GM15510 (cell line): Measurements from ENCODE around the gene LLGL2.
A peak's percentile ranks its signal among the peaks of the same experiment; 100 is the strongest.

ENCODE experiments used
- POLR2A ChIP-seq: IDR thresholded peaks from 3 replicates; pipeline ENCODE4 v1.6.1; 2011; ENCODE audit warnings: borderline replicate concordance; ENCODE audit not compliant: insufficient read length; ENCODE audit errors: extremely low read depth

Gene LLGL2

DNA sequence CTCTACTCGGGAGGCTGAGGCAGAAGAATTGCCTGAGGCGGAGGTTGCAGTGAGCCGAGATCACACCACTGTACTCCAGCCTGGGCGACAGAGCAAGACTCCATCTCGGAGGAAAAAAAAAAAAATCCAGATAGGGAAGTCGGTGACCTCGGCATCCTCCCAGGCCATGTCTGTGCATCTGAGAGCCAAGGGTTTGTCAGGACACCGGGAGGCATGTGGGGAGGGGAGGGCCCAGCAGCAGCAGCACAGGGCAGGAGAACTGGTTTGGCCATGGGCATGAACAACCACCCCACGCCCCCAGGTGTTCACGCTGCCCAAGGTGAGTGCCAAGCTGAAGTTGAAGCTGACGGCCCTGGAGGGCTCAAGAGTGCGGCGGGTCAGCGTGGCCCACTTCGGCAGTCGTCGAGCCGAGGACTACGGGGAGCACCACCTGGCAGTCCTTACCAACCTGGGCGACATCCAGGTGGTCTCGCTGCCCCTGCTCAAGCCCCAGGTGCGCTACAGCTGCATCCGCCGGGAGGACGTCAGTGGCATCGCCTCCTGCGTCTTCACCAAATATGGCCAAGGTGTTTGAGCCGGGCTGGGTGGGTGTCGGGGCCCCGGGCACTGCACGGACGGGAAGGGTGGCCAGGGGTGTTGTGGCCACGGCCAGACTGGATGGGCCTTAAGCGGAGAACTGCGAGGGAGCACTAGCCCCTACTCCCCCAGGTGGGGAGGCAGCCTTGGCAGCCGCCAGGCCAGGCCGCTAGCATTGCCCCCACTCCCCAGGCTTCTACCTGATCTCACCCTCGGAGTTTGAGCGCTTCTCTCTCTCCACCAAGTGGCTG, 47.4 kb downstream of the LLGL2 start:
- no peak for TF ChIP-seq POLR2A

DNA sequence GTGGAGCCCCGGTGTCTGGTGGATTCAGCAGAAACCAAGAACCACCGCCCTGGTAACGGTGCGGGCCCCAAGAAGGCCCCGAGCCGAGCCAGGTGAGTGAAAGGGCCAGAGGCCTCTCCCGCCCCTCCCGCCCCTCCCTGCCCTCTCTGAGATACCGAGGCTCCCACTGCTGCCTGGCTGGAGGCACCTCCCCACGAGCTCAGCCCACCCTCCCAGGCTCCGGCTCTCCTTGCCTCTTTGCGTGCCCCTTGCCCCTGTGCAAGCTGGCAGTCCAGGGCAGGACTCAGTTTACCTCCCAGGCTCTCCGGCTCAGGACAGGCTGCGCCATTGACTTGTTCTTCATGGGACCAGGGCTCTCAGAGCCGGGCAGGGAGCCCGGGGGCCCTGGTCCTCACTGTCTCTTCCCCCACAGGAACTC, 48.1 kb downstream of the LLGL2 start:
- no peak for TF ChIP-seq POLR2A

DNA sequence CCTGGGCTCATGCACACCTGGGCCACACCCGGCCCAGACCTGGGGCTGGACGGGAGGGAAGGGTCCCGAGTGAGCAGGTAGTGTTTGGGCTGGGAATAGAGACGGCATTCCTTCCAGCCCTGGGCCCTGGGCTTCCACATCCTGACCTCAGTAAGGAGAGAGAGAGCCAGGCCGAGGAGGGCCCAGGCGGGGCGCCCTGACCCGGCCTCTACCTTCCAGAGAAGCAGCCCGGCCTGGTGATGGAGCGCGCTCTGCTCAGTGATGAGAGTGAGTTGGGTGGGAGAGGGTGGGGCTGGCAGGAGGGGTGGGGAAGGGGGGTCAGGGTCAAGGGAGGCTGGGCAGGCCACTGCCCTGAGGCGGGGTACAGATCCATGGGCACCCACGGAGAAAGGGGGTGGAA, 48.5 kb downstream of the LLGL2 start:
- TF ChIP-seq POLR2A: no peak

DNA sequence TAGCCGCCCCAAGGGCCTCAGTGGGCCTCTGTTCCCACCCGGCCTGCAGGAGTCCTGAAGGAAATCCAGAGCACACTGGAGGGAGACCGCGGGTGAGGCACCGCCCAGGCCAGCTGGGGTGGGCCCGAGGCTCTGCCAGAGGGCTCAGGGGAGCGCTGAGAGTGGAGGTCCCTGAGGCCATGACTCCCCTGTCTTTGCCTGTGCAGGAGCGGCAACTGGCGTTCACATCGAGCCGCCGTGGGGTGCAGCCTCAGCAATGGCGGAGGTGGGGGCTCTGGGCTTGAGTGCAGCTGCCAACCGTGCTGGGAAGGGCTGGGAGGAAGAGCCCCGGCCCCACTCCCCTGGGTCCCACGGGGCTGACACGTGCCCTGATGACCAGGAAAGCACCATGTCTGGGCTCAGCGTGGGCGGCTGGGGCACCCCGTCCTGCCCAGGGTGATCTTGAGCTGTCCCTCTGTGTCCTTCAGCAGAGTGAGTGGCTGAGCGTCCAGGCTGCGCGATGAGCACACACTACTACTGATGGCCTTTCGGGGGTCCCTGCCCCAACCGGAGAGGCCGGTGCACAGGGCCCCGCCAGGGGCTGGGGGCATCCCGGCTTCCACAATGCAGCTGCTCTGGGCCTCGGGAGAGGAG, 49.0 kb downstream of the LLGL2 start:
- TF ChIP-seq POLR2A: no peak

DNA sequence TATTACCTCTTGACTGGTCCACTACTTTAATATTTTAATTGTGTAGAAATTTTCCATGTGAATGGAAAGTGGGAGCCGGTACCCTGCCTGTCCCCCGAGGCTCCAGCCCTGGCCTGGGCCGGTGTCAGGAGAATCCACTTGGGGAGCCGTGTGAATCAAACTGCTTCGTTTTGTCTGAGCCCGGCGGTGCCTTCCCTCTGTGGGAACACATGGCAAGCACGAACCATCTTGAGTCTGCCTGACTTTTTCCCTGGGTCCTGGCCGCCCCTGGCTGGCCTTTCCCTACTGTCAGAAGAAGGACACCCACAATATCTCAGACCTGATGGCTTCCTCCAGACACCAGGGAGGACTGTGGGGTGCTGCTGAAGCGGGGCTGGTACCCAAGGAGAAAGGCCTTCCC, 49.7 kb downstream of the LLGL2 start:
- TF ChIP-seq POLR2A: no peak

DNA sequence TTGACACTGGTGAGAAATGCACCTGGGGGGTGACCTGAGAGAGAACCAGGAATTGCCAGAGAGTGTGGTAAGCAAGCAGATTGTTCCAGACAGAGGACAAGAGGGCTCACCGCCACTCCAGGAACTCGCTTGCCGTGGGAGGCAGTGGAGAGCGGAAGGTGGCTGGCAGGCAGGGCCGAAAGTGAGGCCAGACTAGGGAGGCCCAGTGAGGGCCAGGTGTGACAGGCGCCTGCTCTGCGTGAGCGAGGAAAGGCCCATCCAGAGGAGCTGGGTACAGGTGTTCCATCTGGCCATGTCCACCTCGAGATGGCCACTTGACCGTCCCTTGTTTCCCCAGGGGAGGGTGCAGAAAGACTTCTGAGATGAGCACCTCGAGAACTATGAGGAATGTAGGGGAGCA, 50.2 kb downstream of the LLGL2 start:
- TF ChIP-seq POLR2A: no peak

DNA sequence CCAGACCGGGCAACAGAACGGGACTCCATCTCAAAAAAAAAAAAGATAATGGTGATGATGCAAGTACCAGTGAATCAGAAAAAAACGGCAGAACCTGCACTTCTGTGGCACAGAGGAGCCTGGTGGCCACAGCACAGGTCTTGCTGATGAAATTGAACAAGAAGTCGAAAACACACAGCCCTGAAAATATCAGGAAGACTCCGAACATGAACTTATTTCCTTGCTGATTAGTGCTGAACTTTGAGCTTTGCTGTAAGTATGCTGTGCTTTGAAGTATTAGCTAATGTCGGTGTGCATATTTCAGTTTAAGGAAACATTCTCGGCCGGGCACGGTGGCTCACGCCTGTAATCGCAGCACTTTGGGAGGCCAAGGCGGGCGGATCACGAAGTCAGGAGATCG, 51.2 kb downstream of the LLGL2 start:
- TF ChIP-seq POLR2A: no peak

DNA sequence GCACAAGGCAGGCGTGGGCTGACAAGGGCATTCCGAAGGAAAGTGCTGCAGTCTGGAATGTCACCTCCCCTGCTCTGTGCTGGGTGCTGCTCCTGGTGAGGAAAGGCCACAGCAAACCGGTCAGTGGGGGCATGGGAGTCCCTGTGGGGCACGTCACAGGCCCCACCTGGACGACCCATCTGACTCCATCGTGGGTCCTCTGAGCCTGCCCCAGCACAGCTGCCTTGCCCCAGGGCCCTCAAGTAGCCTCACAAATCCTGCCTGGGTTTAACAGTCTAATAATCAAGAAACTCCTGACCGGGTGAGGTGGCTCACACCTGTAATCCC, 59.3 kb downstream of the LLGL2 start:
- no peak for TF ChIP-seq POLR2A

DNA sequence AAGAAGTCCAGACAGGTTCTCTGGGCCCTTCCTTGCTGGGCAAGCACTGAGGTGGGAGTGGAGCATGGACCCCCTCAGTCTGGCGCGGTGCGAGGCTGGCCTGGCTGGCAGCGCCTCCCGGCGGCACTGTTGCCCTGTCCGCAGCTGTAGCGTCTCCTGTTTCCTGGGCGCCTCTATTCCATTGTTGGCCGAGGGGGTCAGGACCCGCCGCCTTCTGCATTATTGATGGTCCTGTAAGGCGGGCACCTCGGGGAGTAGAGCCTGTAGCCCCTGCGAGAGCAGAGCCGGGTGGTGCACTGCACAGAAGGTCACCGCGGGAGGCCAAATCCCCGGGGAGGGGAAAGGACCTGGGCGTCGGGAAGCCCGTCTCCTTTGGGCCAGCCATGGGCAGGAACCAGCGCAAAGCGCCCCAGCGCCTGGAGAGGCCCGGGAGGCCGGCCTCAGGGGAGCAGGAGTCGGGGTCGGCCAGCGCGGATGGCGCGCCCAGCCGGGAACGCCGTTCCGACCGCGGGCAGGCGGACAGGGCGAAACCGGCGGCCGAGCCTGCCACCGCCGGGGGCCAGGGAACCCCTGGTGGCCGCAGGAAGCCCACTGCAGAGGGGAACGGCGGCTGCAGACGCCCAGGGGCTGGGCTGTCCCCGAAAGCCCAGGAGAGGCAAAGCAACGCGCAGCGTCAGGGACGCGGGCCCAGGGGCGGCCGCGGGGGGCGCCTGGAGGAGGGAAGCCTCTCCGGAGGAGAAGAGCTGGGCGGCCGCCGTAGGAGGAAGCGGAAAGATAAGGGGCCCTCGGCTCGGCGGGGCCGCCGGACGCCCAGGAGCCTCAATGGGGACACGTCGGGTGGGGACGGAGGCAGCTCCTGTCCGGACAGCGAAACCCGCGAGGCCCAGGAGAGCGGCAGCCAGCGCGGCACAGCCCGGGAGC, 62.4 kb downstream of the LLGL2 start, which contains the start of gene MYO15B:
Gene MYO15B (plus strand): TSS at position 126 of the 921 bp plus-strand sequence. CDS start 258 bp downstream, at position 384.
- no peak for TF ChIP-seq POLR2A

DNA sequence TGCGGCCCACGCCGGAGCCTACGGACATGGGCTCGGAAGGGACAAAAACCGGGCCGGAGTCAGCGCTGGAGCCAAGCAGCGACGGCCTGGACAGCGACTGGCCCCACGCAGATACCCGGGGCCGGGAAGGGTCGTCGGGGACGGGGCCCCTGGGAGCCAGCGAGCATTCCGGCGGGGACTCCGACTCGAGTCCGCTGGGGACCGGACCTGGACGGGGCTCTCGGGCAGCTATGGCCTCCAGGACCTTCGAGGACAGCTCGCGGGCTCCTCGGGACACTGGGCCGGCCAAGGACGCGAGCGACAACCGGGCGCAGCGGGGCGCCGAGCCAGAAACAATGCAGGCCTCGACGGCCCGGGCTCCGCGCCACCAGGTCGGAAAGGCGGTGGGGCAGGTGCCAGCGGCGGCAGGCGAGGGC, 63.1 kb downstream of the LLGL2 start:
- TF ChIP-seq POLR2A: no peak

DNA sequence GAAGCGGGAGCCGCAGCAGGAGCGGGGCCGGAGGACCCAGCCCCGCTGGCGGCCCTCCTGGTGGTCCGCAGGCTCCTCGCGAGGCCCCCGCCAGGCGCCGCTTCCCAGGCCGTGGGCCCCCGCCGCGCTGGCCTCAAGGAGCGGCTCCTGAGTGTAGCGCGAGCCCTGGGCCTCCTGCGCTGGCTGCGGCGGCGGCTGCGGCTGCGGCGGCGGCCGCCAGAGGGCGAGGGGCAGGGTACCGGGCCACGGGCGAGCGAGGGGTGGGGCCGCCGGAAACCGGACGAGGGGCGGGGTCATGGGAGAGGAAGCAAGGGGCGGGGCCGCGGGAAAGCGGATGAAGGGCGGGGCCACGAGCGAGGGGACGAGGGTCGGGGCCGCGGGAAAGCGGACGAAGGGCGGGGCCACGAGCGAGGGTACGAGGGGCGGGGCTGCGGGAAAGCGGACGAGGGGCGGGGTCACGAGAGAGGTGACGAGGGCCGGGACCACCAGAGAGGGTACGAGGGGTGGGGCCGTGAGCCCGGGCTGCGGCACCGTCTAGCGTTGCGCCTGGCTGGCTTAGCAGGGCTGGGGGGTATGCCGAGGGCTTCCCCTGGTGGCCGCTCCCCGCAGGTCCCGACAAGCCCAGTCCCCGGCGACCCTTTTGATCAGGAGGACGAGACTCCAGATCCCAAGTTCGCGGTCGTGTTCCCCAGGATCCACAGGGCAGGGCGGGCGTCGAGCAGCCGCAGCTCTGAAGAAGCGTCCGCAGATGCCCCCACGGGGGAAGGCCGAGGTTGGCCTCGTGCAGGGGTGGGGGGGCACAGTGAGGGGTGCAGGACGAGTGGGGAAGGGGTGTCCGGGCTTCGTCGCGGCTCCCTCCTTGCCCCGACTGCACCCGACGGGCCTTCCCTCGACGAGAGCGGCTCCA, 63.8 kb downstream of the LLGL2 start:
- TF ChIP-seq POLR2A: peak; percentile 49

DNA sequence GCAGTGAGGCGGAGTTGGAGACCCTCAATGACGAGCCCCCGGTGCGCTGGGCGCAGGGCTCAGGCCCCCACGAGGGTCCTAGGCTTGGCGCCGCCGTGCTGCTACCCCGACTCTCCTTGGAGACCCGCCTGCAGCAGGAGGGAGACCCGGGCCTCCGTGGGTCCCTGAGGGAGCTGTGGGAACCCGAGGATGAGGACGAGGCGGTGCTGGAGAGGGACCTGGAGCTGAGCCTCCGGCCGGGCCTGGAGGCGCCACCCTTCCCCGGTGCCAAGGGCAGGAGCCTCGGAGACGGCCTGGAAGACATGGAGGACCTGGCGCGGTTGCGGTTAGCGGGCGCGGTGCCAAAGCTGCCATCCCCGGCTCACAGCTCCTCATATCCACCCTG, 64.4 kb downstream of the LLGL2 start:
- TF ChIP-seq POLR2A: no peak

DNA sequence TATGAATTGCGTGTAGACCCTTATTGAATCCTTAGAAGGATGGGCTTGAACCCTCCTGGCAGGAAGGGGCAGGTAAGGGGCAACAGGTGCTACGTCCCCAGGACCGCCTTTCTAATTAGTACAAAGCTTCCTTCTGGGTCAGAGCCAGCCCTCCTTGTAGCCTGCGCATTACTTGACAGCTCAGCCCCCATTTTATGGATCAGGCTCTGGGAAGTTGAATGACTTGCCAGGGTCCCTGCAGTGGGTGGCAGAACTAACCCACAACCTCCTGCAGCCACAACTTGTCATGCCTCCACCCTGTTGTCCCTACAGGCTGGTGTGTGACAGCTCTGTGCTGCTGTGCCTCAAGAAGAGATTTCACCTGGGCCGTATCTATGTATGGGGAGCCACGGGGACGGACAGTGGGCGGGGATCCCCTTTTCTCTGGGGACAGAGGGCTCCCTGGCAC, 64.8 kb downstream of the LLGL2 start:
- no peak for TF ChIP-seq POLR2A
